A549 (cell line): ENCODE results near the gene ADCY1.

Experiments
- CEBPB ChIP-seq, 2 experiments: fragments of >200 bp in 1 of 2; sonication (Bioruptor Twin) in 1 of 2; formaldehyde crosslinking in 1 of 2; IDR thresholded peaks; 2 replicates each; pipeline ENCODE4 v1.6.1; 2012 to 2016
- CTCF ChIP-seq: fragments of >200 bp; sonication (Bioruptor Twin); formaldehyde crosslinking; IDR thresholded peaks from 3 replicates; pipeline ENCODE4 v1.5.1; 2016
- ELK1 ChIP-seq: fragments of 150-350 bp; IDR thresholded peaks from 2 replicates; pipeline ENCODE4 v1.6.1; 2014; ENCODE audit warnings: low read depth, mild to moderate bottlenecking, low read length
- EP300 ChIP-seq, 2 experiments: fragments of >200 bp; sonication (Bioruptor Twin); formaldehyde crosslinking; IDR thresholded peaks; 2 replicates in 1 of 2; 3 replicates in 1 of 2; pipeline ENCODE4 v1.6.1; 2016 to 2017
- JUN ChIP-seq, 2 experiments: fragments of >200 bp; sonication (Bioruptor Twin); formaldehyde crosslinking; IDR thresholded peaks; 2 replicates in 1 of 2; 3 replicates in 1 of 2; pipeline ENCODE4 v1.6.1; 2016 to 2017
- MAX ChIP-seq: IDR thresholded peaks from 2 replicates; pipeline ENCODE4 v1.6.1; 2012
- PBX3 ChIP-seq: IDR thresholded peaks from 2 replicates; pipeline ENCODE4 v1.6.1; 2012
- POLR2A ChIP-seq: IDR thresholded peaks from 2 replicates; pipeline ENCODE4 v1.6.1; 2012; ENCODE audit warnings: mild to moderate bottlenecking, low read length
- POLR2AphosphoS2 ChIP-seq: conservative IDR thresholded peaks from 2 replicates; pipeline ENCODE4 v1.6.1; 2012; ENCODE audit warnings: low read length, improper control_type of control experiment, inconsistent platforms
- REST ChIP-seq: fragments of 200-600 bp; sonication (generic); IDR thresholded peaks from 2 replicates; pipeline ENCODE4 v1.6.1; 2016; ENCODE audit warnings: antibody characterized with exemption, mild to moderate bottlenecking, moderate library complexity

GRCh38 chr7:45663167-45663921, 89.2 kb downstream of the ADCY1 start:
- no peak for TF ChIP-seq REST
- no peak for TF ChIP-seq EP300 (IDR thresholded peaks at IDR 0.05)
- peak; percentile 40 for TF ChIP-seq CTCF
- TF ChIP-seq POLR2AphosphoS2 = no peak
- no peak for TF ChIP-seq PBX3
- TF ChIP-seq JUN (IDR thresholded peaks at IDR 0.05) = no peak
- TF ChIP-seq POLR2A = no peak
- no peak for TF ChIP-seq MAX
- TF ChIP-seq ELK1 = no peak
- no peak for TF ChIP-seq CEBPB (IDR thresholded peaks at IDR 0.05)
